Measurements from ENCODE around the gene XPOT.

GRCh38 chr12:64457032-64457431, 52.8 kb downstream of the XPOT start:
- TF ChIP-seq POLR2AphosphoS5 (IDR thresholded peaks at IDR 0.05) (no peak), POLR2A (IDR thresholded peaks at IDR 0.05) (no peak), EP300 (IDR thresholded peaks at IDR 0.05) (no peak)
- TF ChIP-seq, protein P1, sequence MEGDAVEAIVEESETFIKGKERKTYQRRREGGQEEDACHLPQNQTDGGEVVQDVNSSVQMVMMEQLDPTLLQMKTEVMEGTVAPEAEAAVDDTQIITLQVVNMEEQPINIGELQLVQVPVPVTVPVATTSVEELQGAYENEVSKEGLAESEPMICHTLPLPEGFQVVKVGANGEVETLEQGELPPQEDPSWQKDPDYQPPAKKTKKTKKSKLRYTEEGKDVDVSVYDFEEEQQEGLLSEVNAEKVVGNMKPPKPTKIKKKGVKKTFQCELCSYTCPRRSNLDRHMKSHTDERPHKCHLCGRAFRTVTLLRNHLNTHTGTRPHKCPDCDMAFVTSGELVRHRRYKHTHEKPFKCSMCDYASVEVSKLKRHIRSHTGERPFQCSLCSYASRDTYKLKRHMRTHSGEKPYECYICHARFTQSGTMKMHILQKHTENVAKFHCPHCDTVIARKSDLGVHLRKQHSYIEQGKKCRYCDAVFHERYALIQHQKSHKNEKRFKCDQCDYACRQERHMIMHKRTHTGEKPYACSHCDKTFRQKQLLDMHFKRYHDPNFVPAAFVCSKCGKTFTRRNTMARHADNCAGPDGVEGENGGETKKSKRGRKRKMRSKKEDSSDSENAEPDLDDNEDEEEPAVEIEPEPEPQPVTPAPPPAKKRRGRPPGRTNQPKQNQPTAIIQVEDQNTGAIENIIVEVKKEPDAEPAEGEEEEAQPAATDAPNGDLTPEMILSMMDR (IDR thresholded peaks at IDR 0.05): no peak
